ENCODE measurements around the gene POLD2. TPM values are rescaled to one million over a fixed set of nuclear protein-coding genes. Genes with fewer than 3 reads are reported as not detected.

Gene POLD2
- total and polyA plus RNA-seq, 2 donors (not counting 3 experiments of a cell fraction or from before 2014, with no cell fraction given): 96.5 to 122 TPM

DNA sequence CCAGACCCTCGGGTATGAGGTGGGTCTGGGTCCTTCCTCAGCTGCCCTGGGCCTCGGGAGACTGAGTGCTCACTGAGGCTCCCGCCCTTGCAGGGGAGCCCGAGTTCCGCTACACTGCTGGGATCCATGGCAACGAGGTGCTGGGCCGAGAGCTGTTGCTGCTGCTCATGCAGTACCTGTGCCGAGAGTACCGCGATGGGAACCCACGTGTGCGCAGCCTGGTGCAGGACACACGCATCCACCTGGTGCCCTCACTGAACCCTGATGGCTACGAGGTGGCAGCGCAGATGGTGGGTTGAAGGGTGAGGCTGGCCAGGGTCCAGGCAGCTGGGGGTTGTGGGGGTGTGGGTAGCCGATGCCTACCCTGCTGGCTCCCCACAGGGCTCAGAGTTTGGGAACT is 11.6 kb downstream of the POLD2 start:
- Histone ChIP-seq H3K9me1 (replicated peaks; ENCODE audit: control insufficient read depth, extremely low read depth, insufficient read depth, low read length) (no peaks in the 10 kb centered on the region), H3K79me2 (ENCODE audit: control insufficient read depth, insufficient read depth, low read length) (no peaks in the 10 kb centered on the region), H2AFZ (ENCODE audit: low read depth, low read length) (no peak overlapping the region), H3K9ac (replicated peaks; ENCODE audit: extremely low read depth, insufficient read depth, low read length) (no peak overlapping the region), H3K27me3 (ENCODE audit: control insufficient read depth in 2 of 2, insufficient read depth in 2 of 2, low read length in 2 of 2) (no peaks in the 10 kb centered on the region), H3K4me1 (ENCODE audit: control insufficient read depth, extremely low read depth, insufficient read depth, low read length) (no peaks in the 10 kb centered on the region), H3K9me3 (replicated peaks; ENCODE audit: control insufficient read depth, insufficient read depth, low read length) (no peaks in the 10 kb centered on the region), H4K20me1 (replicated peaks; ENCODE audit: control insufficient read depth, extremely low read depth, insufficient read depth, low read length) (no peaks in the 10 kb centered on the region), H3K4me2 (ENCODE audit: insufficient read depth, low read length) (no peak overlapping the region), H3K27ac (ENCODE audit: insufficient read depth, low read depth, low read length) (no peak overlapping the region), H3K36me3 (ENCODE audit: control insufficient read depth in 2 of 2, extremely low read depth in 1 of 2, insufficient read depth in 2 of 2, low read length in 2 of 2) (peaks cover 3 to 11% of the 10 kb centered on the region in 2 experiments), H3K4me3 (replicated peaks in 1 of 3; ENCODE audit: insufficient read depth in 1 of 3, low read depth in 1 of 3, low read length in 3 of 3) (no peak overlapping the region)
- DNase-seq (ENCODE audit: low read depth, low spot score) (no peak), FAIRE-seq (no peak)
- TF ChIP-seq GATA2 (IDR thresholded peaks at IDR 0.05; ENCODE audit: insufficient read depth, insufficient read length, low read depth, low read length) (no peak), FOS (IDR thresholded peaks at IDR 0.05; ENCODE audit: borderline replicate concordance, insufficient read depth, low read length) (no peak), POLR2AphosphoS5 (IDR thresholded peaks at IDR 0.05; ENCODE audit: insufficient read depth, low read depth, low read length) (no peak), POLR2A (IDR thresholded peaks at IDR 0.05; ENCODE audit: low read depth, low read length) (no peak), EZH2 (IDR thresholded peaks at IDR 0.05; ENCODE audit: borderline replicate concordance, low read depth, low read length, severe bottlenecking) (no peak), MAX (IDR thresholded peaks at IDR 0.05; ENCODE audit: insufficient read depth, insufficient read length) (no peak), JUN (IDR thresholded peaks at IDR 0.05; ENCODE audit: borderline replicate concordance, insufficient read depth, insufficient read length, low read depth) (no peak), MYC (IDR thresholded peaks at IDR 0.05; ENCODE audit: low read depth, low read length) (no peak)
- TF ChIP-seq, protein P1, sequence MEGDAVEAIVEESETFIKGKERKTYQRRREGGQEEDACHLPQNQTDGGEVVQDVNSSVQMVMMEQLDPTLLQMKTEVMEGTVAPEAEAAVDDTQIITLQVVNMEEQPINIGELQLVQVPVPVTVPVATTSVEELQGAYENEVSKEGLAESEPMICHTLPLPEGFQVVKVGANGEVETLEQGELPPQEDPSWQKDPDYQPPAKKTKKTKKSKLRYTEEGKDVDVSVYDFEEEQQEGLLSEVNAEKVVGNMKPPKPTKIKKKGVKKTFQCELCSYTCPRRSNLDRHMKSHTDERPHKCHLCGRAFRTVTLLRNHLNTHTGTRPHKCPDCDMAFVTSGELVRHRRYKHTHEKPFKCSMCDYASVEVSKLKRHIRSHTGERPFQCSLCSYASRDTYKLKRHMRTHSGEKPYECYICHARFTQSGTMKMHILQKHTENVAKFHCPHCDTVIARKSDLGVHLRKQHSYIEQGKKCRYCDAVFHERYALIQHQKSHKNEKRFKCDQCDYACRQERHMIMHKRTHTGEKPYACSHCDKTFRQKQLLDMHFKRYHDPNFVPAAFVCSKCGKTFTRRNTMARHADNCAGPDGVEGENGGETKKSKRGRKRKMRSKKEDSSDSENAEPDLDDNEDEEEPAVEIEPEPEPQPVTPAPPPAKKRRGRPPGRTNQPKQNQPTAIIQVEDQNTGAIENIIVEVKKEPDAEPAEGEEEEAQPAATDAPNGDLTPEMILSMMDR (IDR thresholded peaks at IDR 0.05; ENCODE audit: extremely low read depth in 1 of 2, insufficient read depth in 1 of 2, low read depth in 1 of 2, low read length in 2 of 2): no peak
- ChIA-PET POLR2A (no interaction called here), CTCF (interaction anchor here (1.6 kb wide), 1 partner anchor 39 kb away, joined by 8 read pairs; no protein-coding TSS in a partner anchor)
- BruUV-seq (replicated peaks): no TSS peak
- intact Hi-C loops (cut with micrococcal nuclease) (no loop called here), dilution Hi-C loops (cut with MboI; ENCODE audit: extremely low pct_ligation_motif_present, low sequenced_read_pairs) (no loop called here)
